Stomach (tissue), 9 donors: ENCODE results near the gene FBN2. TPM values are rescaled to one million over a fixed set of nuclear protein-coding genes. Genes with fewer than 3 reads are reported as not detected.

Source experiments
- DNase-seq, 2 donors: peaks; one replicate each; pipeline versions ENCODE4 v3.0.0 to v3.0.0-alpha.2; 2013 to 2019
- H3K27ac ChIP-seq, 5 donors: fragments of 200-600 bp in 4 of 5; sonication (generic) in 4 of 5; one replicate each; pipeline ENCODE4 v1.5.1; 2013 to 2019; ENCODE audit warnings: mild to moderate bottlenecking in 1 of 5, moderate library complexity in 1 of 5
- H3K27me3 ChIP-seq, 3 donors: fragments of 200-600 bp; sonication (generic); one replicate each; pipeline ENCODE4 v1.5.1; 2017 to 2019; ENCODE audit warnings: mixed run types in 1 of 3
- H3K36me3 ChIP-seq, 4 donors: fragments of 200-600 bp; sonication (generic); 1 replicate in 3 of 4; 2 replicates in 1 of 4; pipeline ENCODE4 v1.5.1; 2016 to 2019
- H3K4me1 ChIP-seq, 4 donors: fragments of 200-600 bp; sonication (generic); one replicate each; pipeline ENCODE4 v1.5.1; 2016 to 2019
- H3K4me3 ChIP-seq, 4 donors: fragments of 200-600 bp; sonication (generic) in 3 of 4; one replicate each; pipeline ENCODE4 v1.5.1; 2016 to 2019; ENCODE audit warnings: mild to moderate bottlenecking in 1 of 4
- H3K9me3 ChIP-seq, 4 donors: fragments of 200-600 bp; sonication (generic); one replicate each; pipeline ENCODE4 v1.5.1; 2016 to 2019
- EP300 ChIP-seq: sonication (generic); formaldehyde crosslinking; IDR thresholded peaks from one replicate; pipeline ENCODE4 v1.6.1; 2017; ENCODE audit warnings: antibody characterized with exemption
- POLR2A ChIP-seq, 4 donors: fragments of 450-650 bp; IDR thresholded peaks; one replicate each; pipeline ENCODE4 v1.6.1; 2016; ENCODE audit warnings: antibody characterized with exemption in 4 of 4, control low read depth in 2 of 4, mild to moderate bottlenecking in 1 of 4, moderate library complexity in 1 of 4
- POLR2AphosphoS5 ChIP-seq, 3 donors: sonication (generic); formaldehyde crosslinking; IDR thresholded peaks; one replicate each; pipeline ENCODE4 v1.6.1; 2016; ENCODE audit warnings: antibody characterized with exemption in 3 of 3
- WGBS, 5 donors: extraction: QIAGEN DNeasy Blood & Tissue Kit in 3 of 5; methylation state at CpG; one replicate each; pipeline versions ENCODE4 v1.1.5 to v1.1.7; 2013 to 2018; 5-methylcytosine and 5-hydroxymethylcytosine counted together
- intact Hi-C: fragments of 100-400 bp; cut with DNase I; formaldehyde crosslinking; loops from one replicate; pipeline ENCODE4 v1.15.1; 2023; ENCODE audit warnings: low total_unique reads
- polyA plus RNA-seq, 3 donors: library from polyadenylated mRNA; stranded (reverse); fragments of 200-250 nt; gene quantifications; one replicate each; pipeline ENCODE4 v1.2.3, GENCODE V29; 2013
- total RNA-seq, 5 donors: library from RNA; depleted of rRNA; stranded (reverse); fragments of >200 nt; gene quantifications; one replicate each; pipeline versions ENCODE4 v1.1.0 to v1.2.3, GENCODE V29; 2014 to 2016
- TF ChIP-seq, protein P1 (sequence below), 7 experiments: fragments of 450-650 bp in 4 of 7; fragments of 200-600 bp in 3 of 7; sonication (generic) in 3 of 7; IDR thresholded peaks; one replicate each; pipeline ENCODE4 v1.5.1; 2016 to 2019; ENCODE audit warnings: antibody characterized with exemption in 7 of 7, control low read depth in 2 of 7, mild to moderate bottlenecking in 1 of 7
- donor health status: healthy with polysubstance abuse.
- donor health status: Bipolar disorder and iron deficiency.
- donor health status: healthy.

FBN2 gene
- total and polyA plus RNA-seq, 8 donors: under 0.01 to 42.8 (median 1.9) TPM

GRCh38 chr5:128549496-128549895 is 11.5 kb upstream of the FBN2 start:
- H3K36me3 ChIP-seq: no peaks in the 10 kb centered on the region
- H3K27me3 ChIP-seq: peaks cover 0 to 3% (median 0%) of the 10 kb centered on the region in 3 donors
- peaks cover 0 to 45% (median 30%) of the 10 kb centered on the region in 4 donors for H3K9me3 ChIP-seq
- H3K4me3 ChIP-seq: no peak overlapping the region
- intact Hi-C loops: no loop called here
- TF ChIP-seq EP300 (no peak), POLR2AphosphoS5 (IDR thresholded peaks at IDR 0.05) (no peak), POLR2A (IDR thresholded peaks at IDR 0.05) (no peak)
- TF ChIP-seq, protein P1, sequence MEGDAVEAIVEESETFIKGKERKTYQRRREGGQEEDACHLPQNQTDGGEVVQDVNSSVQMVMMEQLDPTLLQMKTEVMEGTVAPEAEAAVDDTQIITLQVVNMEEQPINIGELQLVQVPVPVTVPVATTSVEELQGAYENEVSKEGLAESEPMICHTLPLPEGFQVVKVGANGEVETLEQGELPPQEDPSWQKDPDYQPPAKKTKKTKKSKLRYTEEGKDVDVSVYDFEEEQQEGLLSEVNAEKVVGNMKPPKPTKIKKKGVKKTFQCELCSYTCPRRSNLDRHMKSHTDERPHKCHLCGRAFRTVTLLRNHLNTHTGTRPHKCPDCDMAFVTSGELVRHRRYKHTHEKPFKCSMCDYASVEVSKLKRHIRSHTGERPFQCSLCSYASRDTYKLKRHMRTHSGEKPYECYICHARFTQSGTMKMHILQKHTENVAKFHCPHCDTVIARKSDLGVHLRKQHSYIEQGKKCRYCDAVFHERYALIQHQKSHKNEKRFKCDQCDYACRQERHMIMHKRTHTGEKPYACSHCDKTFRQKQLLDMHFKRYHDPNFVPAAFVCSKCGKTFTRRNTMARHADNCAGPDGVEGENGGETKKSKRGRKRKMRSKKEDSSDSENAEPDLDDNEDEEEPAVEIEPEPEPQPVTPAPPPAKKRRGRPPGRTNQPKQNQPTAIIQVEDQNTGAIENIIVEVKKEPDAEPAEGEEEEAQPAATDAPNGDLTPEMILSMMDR (IDR thresholded peaks at IDR 0.05): no peak
- no peaks in the 10 kb centered on the region for H3K4me1 ChIP-seq
- no peak overlapping the region for H3K27ac ChIP-seq
- no peak for DNase-seq

GRCh38 chr5:128546658-128547281 is 8.7 kb upstream of the FBN2 start:
- Histone ChIP-seq H3K27ac (no peak overlapping the region), H3K4me1 (no peaks in the 10 kb centered on the region), H3K4me3 (no peak overlapping the region), H3K27me3 (peaks cover 0 to 2% (median 0%) of the 10 kb centered on the region in 3 donors), H3K36me3 (no peaks in the 10 kb centered on the region), H3K9me3 (peaks cover 0 to 28% (median 11%) of the 10 kb centered on the region in 4 donors)
- TF ChIP-seq POLR2A (IDR thresholded peaks at IDR 0.05) (no peak), EP300 (no peak), POLR2AphosphoS5 (IDR thresholded peaks at IDR 0.05) (no peak)
- TF ChIP-seq, protein P1 (IDR thresholded peaks at IDR 0.05): no peak
- no peak for DNase-seq
- WGBS, 5 donors: 52 to 68% (median 56%) methylated on average over 5 of the region's 5 CpGs
- intact Hi-C loops: no loop called here

DNA sequence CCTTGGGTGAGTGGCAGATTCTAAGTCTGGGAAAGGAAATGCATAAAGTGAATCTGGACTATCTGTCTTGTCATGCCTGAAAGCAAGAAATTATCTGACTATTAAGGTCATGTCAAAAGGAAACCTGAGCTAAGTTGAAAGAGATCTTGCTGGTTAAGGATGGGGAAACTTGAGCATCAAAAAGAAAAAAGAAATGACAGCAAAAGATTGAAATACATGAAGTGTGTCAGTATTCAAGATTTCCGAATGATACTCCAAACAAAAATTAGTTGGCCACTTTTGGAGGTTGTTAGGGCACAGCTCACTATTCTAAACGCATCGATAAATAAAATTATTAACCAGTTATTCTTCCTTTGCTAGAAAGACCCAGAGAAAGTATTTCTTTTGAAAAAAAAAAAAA is 3.3 kb upstream of the FBN2 start:
- TF ChIP-seq, protein P1 (IDR thresholded peaks at IDR 0.05): no peak
- no peak for TF ChIP-seq POLR2A (IDR thresholded peaks at IDR 0.05)
- no peak for TF ChIP-seq POLR2AphosphoS5 (IDR thresholded peaks at IDR 0.05)
- intact Hi-C loops: no loop called here
- H3K27me3 ChIP-seq: peaks cover 5 to 31% (median 30%) of the 10 kb centered on the region in 3 donors
- H3K4me3 ChIP-seq: no peak overlapping the region
- DNase-seq: no peak
- WGBS, 5 donors: 80 to 90% (median 87%) methylated on average over 3 of the region's 3 CpGs
- H3K9me3 ChIP-seq: peaks cover 0 to 26% (median 8%) of the 10 kb centered on the region in 4 donors
- H3K36me3 ChIP-seq: no peaks in the 10 kb centered on the region
- H3K27ac ChIP-seq: no peak overlapping the region
- peaks cover 23 to 29% (median 26%) of the 10 kb centered on the region in 4 donors for H3K4me1 ChIP-seq

DNA sequence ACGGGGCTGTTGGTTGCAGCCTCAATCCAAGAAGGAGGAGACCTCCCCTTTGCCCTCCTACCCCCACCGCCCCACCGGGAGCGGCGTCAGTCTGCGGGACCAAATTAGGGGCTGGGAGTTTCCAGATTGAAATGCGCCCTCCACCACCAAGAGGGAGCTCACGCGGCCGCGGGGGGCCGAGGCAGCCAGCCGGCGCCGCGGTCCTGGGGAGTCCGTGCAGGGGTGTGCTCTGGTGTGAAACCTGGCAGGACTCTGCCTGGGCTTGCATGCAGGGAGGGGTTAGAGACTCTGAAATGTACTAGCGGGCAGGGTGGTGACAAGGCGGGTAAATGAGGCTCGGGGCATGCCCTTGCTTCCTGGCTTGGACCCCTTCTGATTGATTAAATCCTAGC is 989 bp upstream of the FBN2 start:
- DNase-seq: peak in 1 of 2 donors; percentile 57
- no peaks in the 10 kb centered on the region for H3K36me3 ChIP-seq
- peaks cover 5 to 52% (median 35%) of the 10 kb centered on the region in 3 donors for H3K27me3 ChIP-seq
- H3K4me3 ChIP-seq: peak overlapping the region; percentile 43 to 62 (median 54)
- TF ChIP-seq POLR2AphosphoS5 (IDR thresholded peaks at IDR 0.05) (no peak), POLR2A (IDR thresholded peaks at IDR 0.05) (no peak), EP300 (no peak)
- TF ChIP-seq, protein P1 (IDR thresholded peaks at IDR 0.05): no peak
- peaks cover 23 to 32% (median 26%) of the 10 kb centered on the region in 4 donors for H3K4me1 ChIP-seq
- peaks cover 0 to 6% (median 0%) of the 10 kb centered on the region in 4 donors for H3K9me3 ChIP-seq
- peak overlapping the region in 2 of 5 donors; percentile 21 to 53 for H3K27ac ChIP-seq
- WGBS, 5 donors: 3 to 9% (median 4%) methylated on average over 10 to 20 of the region's 20 CpGs
- intact Hi-C loops: no loop called here
